Measurements from ENCODE around the gene PAGE1. TPM values are rescaled to one million over a fixed set of nuclear protein-coding genes. Genes with fewer than 3 reads are reported as not detected.
"Not testable (repeated sequence)": the region's sequence is repeated elsewhere in the genome, so short reads cannot be mapped to it uniquely, and the experiment has no call there.

The PAGE1 gene, protein sequence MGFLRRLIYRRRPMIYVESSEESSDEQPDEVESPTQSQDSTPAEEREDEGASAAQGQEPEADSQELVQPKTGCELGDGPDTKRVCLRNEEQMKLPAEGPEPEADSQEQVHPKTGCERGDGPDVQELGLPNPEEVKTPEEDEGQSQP
- total RNA-seq: not detected

DNA sequence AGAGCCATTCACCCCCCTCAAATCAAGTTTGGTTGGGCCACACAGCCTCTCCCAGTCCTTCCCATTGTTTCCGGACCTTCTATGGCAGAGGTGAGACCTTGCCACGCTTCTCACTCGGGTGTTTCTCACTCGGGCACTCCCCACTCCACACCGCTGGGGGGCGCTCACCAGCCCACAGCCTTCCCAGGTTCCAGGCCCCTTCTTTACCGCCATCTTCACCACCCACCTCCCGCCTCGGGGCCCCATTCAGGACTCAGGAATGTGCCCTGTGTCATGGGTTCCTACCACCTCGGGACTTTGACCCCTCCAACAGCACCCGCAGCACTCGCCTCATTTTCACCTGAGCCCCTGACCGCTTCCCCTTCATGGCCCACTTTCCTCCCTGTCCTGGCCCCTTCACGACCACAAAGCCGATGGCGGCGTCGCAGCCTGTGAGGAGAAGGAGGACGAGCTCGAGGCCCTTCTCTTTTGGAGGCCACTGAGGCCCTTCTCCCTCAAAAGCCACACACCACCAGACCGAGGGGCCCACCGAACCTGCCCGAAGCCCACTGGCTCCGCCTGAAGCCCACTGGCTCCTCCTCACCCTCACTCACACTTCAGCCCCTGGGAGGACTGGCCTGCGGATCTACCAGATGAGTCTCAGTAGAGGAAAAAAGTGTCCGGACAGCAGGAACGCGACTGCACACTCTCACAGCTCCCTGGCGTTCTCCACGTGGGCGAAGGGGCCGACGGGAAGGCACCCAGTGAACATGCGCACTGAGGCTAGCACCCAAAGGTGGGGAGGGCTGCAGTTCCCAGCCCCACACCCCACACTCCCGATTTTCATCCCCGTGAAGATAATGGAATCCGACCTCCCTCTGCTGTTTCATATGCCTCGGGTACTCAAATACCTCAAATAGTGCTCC lies at the start of gene PAGE1:
Gene PAGE1, minus strand, starts transcription at position 709 of the 905 bp plus-strand sequence. CDS start 1,214 bp downstream, outside the sequence.
- DNase-seq: no peak

DNA sequence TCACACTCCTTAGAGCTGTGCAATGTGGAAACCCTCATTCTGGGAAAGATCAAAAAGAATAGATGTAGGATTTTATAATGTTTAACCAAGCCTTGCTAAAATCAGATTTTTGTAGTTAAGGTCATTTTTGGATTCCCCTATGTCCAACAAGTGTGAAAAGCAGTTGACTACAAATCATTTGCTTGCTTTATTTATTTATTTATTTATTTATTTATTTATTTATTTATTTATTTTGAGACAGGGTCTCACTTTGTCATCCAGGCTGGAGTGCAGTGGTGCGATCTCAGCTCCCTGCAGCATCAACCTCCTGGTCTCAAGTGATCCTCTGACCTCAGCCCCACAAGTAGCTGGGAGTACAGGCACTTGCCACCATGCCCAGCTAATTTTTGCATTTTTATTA lies 45.7 kb upstream of the PAGE1 start:
- DNase-seq: not testable (repeated sequence)

DNA sequence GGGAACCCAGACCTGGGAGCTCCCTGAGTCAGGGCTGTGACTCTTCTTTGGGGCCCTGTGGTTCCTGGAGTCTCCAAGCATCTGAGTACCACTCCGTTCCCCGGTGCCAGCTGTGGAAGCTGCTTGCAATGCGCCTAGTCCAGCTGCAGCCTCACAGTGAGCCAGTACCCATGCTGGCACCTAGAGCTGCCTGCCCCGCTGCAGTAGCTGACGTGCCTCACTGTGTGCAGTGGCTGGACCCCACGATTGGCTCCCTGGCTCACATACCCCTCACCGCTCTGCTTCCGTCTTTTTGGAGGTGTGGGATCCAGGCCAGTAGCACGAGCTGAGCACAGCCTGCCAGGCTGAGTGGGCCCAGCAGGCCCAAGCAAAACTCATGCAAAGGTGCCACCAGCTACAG lies 32.1 kb upstream of the PAGE1 start:
- DNase-seq: no peak

DNA sequence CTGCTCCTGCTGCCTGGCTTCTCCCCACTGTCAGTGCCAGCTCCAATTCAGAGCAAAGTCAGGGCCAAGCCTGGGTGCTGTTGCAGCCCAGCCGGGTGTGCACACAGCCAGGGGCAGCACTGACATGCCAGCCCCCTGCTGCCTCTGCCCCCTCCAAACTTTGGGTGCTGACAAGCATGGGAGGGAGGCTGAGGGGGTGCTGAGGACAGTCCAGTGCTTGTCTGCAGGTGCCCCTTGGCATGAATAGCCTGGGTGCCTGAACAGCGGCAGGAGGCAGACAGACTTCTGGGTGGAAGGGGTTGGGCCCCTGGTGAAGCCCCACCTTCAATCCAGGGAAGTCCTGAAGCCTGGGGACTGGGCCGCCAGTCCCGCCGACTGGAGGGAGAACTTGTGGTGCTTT lies 31.2 kb upstream of the PAGE1 start:
- no peak for DNase-seq

DNA sequence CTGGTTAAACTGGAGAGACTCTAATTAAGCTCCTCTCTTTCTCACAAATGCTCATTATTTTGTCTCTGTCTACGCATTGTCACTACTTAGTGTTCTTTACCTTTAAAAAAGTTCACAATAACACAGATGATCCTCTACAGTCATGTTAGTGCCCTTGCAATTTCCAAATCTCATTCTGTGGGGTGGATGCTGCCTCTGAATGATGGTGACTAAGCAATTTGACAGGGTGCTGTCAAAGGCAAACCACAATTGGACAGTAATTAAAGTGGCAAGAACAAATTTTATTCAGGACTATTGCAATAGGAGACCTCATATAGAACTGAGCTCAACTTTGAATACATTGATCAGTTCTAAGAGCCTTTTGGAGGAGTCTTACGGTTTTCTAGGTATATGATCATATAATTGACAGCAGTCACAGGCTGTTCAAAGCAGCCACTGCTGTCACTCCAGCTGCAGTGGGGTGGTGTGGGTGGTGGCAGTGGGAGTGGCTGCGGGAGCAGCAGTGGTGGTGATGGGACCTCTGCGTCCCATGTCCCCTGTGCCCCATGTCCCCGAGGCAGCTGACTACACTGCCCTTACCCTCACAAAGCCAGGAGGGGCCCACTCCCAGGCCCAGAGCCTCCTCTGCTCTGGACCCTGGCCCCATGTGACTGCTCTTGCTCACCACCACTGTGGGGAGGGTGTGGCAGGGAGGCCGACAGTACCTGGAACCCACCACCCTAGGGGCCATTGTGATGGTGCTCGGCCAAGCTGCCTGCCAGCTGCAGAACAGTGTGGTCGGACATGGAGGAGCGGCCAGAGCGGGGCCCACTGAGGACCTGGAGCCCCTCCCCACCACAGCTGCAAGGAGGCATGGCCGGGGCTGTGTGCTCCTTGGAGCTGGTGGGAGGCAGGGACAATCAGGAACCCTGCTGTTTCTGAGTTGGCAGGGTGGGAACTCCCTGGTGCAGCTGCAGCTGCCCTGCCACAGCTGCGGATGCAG lies 30.4 kb upstream of the PAGE1 start:
- DNase-seq: no peak

DNA sequence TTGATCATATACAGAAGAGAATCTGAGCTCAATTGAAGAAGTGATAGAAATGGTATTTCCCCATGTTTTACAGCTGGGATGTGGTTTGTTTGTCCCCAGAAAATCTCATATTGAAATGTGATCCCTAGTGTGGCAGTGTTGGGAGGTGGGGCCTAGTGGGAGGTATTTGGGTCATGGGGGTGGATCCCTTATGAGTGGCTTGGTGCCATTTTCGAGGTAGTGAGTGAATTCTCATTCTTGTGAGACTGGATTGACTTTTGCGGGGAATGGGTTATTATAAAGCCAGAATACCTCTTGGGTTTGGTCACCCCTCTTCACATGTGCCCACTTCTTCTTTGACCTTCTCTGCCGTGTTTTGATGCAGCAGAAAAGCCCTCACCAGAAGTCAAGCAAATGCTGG lies 29.6 kb upstream of the PAGE1 start:
- no peak for DNase-seq

DNA sequence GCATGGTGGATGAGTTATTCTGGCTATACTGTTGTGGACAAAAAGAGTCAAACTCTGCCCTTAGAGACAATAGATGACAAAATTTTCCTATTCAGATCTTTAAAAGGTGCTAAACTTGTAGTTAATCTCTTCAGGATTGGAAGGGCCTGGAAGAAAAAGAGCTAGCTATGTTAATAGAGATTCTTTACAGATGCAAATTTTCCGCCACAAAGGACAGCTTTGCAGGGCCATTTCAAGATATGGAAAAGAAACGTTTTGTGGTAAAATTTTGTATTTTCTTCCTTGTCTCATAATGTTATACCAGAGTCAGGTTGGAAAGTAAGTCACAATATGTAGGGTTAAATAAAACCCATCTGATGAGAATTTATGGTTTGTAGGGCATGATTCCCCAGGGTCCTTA lies 24.3 kb upstream of the PAGE1 start:
- not testable (repeated sequence) for DNase-seq

DNA sequence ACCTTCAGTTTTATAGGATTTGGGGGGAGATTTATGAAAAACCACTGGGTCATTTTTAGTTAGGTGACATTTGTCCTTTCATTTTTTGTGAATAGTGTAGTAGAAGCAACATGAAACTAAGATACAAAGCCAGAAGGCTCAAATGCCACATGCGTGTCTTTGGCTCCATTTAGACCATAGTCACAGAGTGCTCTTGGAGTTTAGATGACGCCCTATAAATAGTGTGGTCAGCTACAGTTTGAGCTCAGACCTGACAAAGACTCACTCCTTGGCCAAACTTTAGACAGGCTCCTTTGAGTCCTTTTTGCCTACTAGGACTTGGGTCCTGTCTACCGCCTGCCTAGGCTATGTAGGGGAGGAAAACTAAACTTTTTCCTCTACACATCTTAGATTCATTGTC lies 16.8 kb upstream of the PAGE1 start:
- DNase-seq: no peak

DNA sequence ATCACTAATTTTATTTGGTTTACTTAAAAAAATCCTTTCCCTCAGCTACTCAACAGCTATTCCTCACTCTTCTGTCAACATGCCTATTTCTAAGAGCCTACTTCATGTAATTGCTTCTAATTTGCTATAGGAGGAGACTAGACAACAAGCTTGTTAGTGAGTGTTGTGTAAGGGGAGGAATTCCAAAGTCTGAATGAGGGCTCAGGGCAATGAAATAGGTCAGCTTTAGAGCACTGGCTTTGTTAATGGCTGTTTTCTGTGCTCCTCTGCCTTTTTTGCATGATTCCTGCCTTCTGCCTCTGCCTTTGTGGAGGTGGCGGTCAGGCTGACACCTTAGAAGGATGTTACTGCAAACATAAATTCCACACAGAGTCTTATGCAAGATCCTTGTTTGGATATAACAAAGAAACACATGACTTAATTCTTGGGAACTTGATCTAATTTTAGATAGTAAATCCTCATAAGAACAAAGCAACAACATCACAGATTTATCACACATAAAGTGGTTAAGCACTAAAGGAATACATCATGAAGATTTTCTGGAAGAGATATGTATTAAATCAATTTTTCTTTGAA lies 15.0 kb upstream of the PAGE1 start:
- no peak for DNase-seq

DNA sequence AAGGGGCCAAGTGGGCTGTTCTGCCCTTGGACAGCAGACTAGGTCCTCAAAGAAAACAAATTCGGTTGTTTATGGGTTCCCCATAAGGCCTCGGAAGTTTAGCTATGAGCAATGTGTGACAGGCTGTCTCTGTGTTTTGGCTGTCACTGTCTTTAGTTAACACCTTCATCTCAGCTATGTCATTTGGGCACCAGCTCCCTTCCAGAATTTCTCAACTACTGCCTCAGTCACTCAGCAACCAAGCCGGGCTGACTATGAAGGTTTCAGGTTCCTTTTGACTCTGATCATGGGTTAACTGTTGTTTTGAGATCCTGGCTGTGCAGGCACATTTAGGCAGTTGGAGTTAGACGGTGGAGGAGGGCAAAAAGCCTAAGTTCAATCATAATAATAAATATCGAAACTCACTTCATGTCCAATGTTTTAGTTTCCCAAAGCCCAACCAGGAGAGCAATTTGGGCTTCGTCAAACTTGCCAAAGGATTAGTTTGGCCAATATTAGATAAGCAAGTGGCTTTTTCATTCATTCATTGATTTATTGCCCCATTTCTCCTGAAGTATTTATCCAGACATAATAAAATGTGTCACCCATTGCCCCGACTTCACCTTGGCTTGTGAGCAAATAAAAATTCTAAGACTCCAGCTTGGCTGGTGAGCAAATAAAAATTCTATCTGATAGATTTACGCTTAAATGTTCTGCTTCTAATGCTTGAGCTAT lies 9.1 kb upstream of the PAGE1 start:
- no peak for DNase-seq

DNA sequence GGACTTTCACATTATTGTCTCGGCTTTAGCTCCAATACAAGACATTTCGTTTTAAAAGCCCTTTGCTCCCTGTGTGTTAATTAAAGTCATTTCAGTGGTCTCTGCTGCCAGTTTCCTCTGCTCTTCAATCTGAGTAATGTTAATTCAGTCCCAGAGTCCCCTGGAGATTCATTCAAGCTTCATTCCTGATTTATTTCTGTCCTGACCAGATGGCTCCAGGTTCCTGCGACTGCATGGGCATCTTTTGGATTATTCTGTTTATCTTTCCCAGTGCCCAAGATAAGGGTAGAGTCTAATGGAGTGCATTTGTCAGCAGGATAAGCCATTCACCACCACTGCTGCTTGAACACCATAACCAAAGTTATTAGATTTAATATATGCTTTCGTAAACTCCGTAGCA lies 6.1 kb upstream of the PAGE1 start:
- no peak for DNase-seq

DNA sequence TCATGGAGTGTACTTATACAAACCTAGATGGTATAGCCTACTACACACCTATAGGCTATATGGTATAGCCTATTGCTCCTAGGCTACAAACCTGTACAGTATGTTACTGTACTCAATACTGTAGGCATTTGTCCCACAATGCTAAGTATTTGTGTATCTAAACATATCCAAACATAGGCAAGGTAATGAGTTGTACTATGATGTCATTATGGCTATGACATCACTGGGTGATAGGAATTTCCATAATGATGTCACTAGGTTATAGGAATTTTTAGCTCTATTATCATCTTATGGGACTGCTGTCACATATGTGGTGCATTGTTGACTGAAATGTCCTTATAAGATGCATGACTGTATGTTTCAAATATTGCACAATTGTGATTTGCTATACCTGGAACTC lies 5.5 kb upstream of the PAGE1 start:
- no peak for DNase-seq

DNA sequence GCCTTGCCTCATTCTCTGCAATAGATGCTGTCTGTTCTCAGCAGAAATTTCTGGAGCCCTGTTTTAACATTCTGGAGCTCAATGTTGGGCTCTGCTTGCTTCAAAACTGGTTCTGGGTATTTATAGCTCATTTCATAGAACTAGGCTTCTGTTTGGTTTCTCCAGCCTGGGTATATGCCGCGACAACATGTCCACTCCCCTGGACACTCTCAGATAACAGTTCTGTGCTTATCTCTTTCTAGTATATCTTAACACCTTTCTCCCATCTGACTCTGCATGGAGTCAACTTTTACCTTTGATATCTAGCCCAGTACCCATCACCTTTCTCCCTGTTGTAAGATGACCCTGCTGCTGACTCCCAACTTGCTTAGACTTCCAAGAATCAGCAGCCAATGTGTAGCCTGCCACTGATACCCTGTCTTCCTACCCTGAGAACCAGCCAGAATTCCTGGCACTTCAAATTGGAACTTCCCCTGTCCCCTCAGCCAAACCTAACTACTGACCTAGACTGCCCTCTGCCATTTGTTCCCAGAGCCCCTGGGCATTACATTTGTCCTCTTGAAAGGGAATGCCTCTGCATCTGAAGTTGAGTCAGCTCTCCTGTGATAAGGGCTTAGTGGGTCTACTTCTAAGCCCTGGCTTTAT lies 20.6 kb downstream of the PAGE1 start:
- DNase-seq: no peak

DNA sequence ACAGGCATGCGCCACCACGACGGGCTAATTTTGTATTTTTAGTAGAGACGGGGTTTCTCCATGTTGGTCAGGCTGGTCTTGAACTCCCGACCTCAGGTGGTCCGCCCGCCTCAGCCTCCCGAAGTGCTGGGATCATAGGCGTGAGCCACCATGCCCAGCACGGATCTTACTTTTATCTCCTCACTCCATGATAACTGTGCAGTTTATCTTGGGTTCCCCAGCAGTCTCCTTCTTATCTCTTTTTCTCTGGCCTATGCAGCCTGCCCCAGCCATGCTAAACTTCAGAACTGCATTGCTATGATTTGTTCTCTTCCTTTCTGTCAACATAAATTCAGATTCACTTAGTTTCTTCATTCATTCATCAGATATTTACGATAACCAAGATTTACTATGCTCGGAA lies 22.4 kb downstream of the PAGE1 start:
- DNase-seq: no peak

DNA sequence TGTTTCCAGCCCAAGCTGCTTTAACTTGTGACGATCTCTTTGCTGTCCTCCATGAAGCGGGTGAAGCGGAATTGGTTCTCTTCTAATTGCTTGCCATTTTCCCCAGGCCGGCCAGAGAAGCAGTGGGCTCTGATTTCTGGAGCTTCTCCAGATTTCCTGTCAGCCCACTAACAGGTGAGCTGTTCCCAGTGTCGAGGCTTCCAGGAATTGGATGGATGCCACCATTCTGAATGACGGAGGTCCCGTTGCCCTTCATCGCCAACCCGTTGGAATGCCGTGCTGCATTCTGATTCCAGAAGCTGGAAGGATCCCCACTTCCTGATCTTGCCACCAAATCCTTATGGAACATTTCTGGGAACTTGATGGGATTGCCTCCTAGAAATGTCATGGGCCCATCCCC lies 31.0 kb downstream of the PAGE1 start:
- DNase-seq: no peak

DNA sequence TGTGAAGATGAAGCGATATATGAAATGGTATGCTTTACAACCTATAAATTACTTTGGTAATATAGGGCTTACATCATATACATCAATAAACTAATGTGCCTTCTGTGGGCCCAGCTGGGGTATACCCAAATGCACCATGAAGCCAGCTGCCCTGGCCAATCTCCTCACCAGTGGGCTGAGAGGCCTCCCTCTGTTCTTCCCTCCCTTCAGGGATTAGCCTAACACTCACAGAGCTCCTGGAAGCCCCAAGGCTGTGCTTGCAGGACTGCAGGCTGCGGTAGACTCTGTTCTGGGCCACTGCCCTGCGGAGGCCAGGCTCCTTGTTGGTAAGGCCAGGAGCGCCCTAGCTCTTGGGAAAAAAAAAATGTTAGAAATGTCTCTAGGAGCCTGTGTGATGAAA lies 33.9 kb downstream of the PAGE1 start:
- DNase-seq: no peak

DNA sequence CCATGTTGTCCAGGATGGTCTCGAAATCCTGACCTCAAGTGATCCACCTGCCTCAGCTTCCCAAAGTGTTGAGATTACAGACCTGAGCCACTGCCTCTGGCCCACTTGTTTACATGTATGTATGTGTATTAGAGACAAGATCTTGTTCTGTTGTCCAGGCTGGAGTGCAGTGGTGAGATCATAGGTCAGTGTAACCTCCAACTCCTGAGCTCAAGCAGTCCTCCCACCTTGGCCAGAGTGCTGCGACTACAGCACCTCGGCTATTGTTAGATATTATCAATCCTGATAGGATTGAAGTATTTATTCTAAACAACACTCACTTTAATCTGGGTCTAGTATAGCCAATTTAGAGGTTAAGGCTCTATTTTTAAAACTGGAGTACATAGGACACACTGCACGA lies 36.0 kb downstream of the PAGE1 start:
- DNase-seq: no peak

DNA sequence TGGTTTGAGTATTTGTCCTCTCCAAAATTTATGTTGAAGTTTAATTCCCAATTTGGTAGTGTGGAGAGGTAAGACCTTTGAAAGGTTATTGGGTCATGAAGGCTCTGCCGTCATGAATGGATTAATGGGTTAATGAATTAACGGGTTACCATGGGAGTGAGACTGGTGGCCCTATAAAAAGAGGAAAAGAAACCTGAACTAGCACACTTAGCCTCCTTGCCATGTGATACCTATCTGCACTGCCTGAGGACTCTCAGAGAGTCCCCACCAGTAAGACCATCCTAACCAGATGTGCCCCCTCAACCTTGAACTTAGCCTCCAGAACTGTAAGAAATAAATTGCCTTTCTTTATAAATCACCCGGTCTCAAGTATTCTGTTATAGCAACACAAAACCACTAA lies 39.3 kb downstream of the PAGE1 start:
- no peak for DNase-seq

DNA sequence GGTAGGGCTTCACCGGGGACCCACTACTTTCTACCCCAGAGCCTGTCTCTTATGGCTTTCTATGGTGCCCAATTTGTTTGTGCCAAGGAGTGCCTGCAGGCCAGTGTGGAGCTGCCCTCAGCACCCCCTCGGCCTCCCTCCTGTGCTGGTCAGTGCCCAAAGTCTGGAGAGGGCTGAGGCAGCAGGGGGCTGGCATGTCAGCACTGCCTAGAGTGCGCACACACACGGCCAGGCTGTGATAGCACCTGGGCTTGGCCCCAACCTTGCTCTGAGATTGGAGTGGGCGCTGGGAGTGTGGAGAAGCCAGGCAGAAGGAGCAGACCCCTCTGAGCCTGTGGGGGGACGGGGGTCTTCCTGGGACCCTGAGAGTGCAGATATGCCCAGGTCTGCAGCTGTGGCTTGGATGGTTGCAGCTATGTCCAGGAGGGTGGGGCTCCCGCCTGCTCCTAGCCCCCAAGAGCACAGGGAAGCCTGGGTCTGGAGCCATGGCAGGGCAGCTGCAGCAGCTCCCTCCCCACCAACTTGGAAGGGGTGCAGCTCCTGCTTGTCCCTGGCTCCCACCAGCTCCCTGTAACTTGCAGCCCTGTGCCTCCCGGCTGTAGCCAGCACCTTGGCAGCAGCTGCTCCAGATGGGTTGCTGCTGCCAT lies 50.7 kb downstream of the PAGE1 start:
- DNase-seq: no peak
